NB4 (cell line): ENCODE data around the gene CPNE4.

ENCODE experiments used
- MYC ChIP-seq: IDR thresholded peaks from 2 replicates; pipeline ENCODE4 v1.6.1; 2011; ENCODE audit warnings: low read depth, low read length
- POLR2A ChIP-seq: IDR thresholded peaks from 2 replicates; pipeline ENCODE4 v1.6.1; 2011; ENCODE audit warnings: mild to moderate bottlenecking; ENCODE audit not compliant: insufficient read length; ENCODE audit errors: extremely low read depth
- TF ChIP-seq, protein P1 (sequence below): IDR thresholded peaks from one replicate; pipeline ENCODE4 v1.5.1; 2012; ENCODE audit warnings: low read depth, low read length

DNA sequence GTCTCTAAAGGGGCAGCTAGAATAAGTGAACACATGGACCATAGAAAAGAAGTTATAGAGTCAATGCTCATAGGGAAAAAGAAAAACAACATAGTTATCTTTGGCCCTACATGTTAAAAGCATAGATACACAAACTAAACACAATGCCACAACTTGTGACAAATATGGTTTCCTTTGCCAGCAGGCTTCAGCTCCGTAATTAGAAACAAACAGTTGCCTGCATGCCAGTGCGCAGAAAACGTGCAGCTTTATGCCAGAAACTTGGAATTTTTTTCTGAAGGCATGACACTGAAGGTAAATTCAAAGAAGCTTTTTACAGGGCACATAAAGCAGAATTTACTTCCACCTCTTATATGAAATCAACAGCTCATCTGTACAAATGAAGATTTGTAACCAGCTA is 2.2 kb upstream of the CPNE4 start:
- TF ChIP-seq, protein P1, sequence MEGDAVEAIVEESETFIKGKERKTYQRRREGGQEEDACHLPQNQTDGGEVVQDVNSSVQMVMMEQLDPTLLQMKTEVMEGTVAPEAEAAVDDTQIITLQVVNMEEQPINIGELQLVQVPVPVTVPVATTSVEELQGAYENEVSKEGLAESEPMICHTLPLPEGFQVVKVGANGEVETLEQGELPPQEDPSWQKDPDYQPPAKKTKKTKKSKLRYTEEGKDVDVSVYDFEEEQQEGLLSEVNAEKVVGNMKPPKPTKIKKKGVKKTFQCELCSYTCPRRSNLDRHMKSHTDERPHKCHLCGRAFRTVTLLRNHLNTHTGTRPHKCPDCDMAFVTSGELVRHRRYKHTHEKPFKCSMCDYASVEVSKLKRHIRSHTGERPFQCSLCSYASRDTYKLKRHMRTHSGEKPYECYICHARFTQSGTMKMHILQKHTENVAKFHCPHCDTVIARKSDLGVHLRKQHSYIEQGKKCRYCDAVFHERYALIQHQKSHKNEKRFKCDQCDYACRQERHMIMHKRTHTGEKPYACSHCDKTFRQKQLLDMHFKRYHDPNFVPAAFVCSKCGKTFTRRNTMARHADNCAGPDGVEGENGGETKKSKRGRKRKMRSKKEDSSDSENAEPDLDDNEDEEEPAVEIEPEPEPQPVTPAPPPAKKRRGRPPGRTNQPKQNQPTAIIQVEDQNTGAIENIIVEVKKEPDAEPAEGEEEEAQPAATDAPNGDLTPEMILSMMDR, result no peak
- TF ChIP-seq POLR2A (no peak), MYC (no peak)
